HL-60 (cell line): ENCODE measurements around the gene UTP3.
A peak's percentile ranks its signal among the peaks of the same experiment; 100 is the strongest.
"Not testable (repeated sequence)": the region's sequence is repeated elsewhere in the genome, so short reads cannot be mapped to it uniquely, and the experiment has no call there.

Experiments
- DNase-seq, 2 experiments: peaks; one replicate each; pipeline ENCODE4 v3.0.0-alpha.2; 2010 to 2020; ENCODE audit warnings: low read depth in 1 of 2, low spot score in 1 of 2
- H3K27ac ChIP-seq: fragments of 250-450 bp; sonication (Bioruptor Pico); replicated peaks from 2 replicates; pipeline ENCODE4 v1.5.1; 2020; ENCODE audit warnings: mild to moderate bottlenecking, moderate library complexity
- H3K27me3 ChIP-seq: fragments of 250-450 bp; sonication (Bioruptor Pico); 2 replicates; pipeline ENCODE4 v1.5.1; 2021; ENCODE audit warnings: mild to moderate bottlenecking, moderate library complexity; ENCODE audit not compliant: insufficient read depth, poor library complexity, severe bottlenecking
- H3K4me3 ChIP-seq: replicated peaks from 2 replicates; pipeline ENCODE4 v1.5.1; 2011; ENCODE audit warnings: mild to moderate bottlenecking, control low read depth, low read length; ENCODE audit not compliant: insufficient read depth
- CTCF ChIP-seq: IDR thresholded peaks from one replicate; pipeline ENCODE4 v1.5.1; 2011; ENCODE audit warnings: low read length, control low read depth, inconsistent platforms; ENCODE audit not compliant: insufficient read depth
- GABPA ChIP-seq: IDR thresholded peaks from 2 replicates; pipeline ENCODE4 v1.6.1; 2012; ENCODE audit warnings: low read depth
- POLR2AphosphoS5 ChIP-seq: IDR thresholded peaks from 2 replicates; pipeline ENCODE4 v1.6.1; 2012; ENCODE audit warnings: low read depth
- REST ChIP-seq: IDR thresholded peaks from 2 replicates; pipeline ENCODE4 v1.6.1; 2012; ENCODE audit warnings: low read depth; ENCODE audit not compliant: insufficient replicate concordance
- SPI1 ChIP-seq: IDR thresholded peaks from 2 replicates; pipeline ENCODE4 v1.6.1; 2012; ENCODE audit warnings: low read depth, mild to moderate bottlenecking, borderline replicate concordance
- long read RNA-seq: library from polyadenylated mRNA; unstranded; transcript quantifications from one replicate; pipeline ENCODE4 v2.0.0, GENCODE V29; 2020

UTP3 gene
- long read RNA-seq, transcript UTP3-201 (1 exons, 2,073 nt): major isoform, 35 of 36 reads
- long read RNA-seq, partial matches to known transcripts: 0 of 36 reads
- long read RNA-seq, other reads (novel, unspliced or antisense): 1 of 36 reads

GRCh38 chr4:70687821-70688794, at the start of gene UTP3:
Gene UTP3, plus strand, starts transcription at chr4:70688532. Its CDS starts 146 bp downstream, at chr4:70688678.
- H3K27ac ChIP-seq: peak within 1 kb of the TSS; percentile 80
- DNase-seq: peak; percentile 96 to 97
- H3K27me3 ChIP-seq: no peaks in the 10 kb centered on the region
- H3K4me3 ChIP-seq: peak within 1 kb of the TSS; percentile 93
- peak; percentile 99 for TF ChIP-seq GABPA
- TF ChIP-seq REST: peak; percentile 15
- TF ChIP-seq SPI1: peak; percentile 65; the same call in 1 of the 2 replicates
- peak; percentile 86 for TF ChIP-seq POLR2AphosphoS5
- peak; percentile 99 for TF ChIP-seq CTCF

GRCh38 chr4:70640192-70640591, 48.1 kb upstream of the UTP3 start:
- TF ChIP-seq POLR2AphosphoS5 (no peak), REST (no peak), SPI1 (no peak), CTCF (no peak), GABPA (no peak)
- no peaks in the 10 kb centered on the region for H3K27me3 ChIP-seq
- H3K27ac ChIP-seq: no peak overlapping the region
- H3K4me3 ChIP-seq: no peak overlapping the region
- DNase-seq: no peak

GRCh38 chr4:70650741-70651140, 37.6 kb upstream of the UTP3 start:
- not testable (repeated sequence) for H3K4me3 ChIP-seq, H3K27ac ChIP-seq, H3K27me3 ChIP-seq, DNase-seq

GRCh38 chr4:70651864-70652506, 36.3 kb upstream of the UTP3 start:
- no peaks in the 10 kb centered on the region for H3K27me3 ChIP-seq
- no peak overlapping the region for H3K4me3 ChIP-seq
- no peak overlapping the region for H3K27ac ChIP-seq
- TF ChIP-seq POLR2AphosphoS5 (no peak), SPI1 (no peak), GABPA (no peak), REST (no peak), CTCF (no peak)
- DNase-seq: no peak
